ENCODE results near the gene SH3GL1.
"Not testable (repeated sequence)": the region's sequence is repeated elsewhere in the genome, so short reads cannot be mapped to it uniquely, and the experiment has no call there.

Gene SH3GL1

GRCh38 chr19:4342615-4343369 lies 57.6 kb downstream of the SH3GL1 start:
- DNase-seq (ENCODE audit: low read depth), result peak; percentile 100

DNA sequence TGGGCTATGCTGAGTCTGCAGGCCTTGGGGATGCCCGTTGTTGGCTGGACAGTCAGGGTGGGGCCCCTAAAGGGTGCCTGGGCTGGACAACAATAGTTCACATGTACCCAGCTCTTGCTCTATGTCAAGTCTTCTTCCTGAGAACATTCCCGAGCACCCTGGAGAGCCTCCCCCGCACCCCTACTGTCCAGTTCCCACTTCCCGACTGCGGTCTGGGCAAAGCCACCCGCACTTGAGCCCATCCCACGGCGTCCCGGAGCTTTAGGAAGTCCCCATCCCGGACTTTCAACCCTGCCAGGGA lies 58.1 kb downstream of the SH3GL1 start:
- DNase-seq (ENCODE audit: low read depth), result no peak

DNA sequence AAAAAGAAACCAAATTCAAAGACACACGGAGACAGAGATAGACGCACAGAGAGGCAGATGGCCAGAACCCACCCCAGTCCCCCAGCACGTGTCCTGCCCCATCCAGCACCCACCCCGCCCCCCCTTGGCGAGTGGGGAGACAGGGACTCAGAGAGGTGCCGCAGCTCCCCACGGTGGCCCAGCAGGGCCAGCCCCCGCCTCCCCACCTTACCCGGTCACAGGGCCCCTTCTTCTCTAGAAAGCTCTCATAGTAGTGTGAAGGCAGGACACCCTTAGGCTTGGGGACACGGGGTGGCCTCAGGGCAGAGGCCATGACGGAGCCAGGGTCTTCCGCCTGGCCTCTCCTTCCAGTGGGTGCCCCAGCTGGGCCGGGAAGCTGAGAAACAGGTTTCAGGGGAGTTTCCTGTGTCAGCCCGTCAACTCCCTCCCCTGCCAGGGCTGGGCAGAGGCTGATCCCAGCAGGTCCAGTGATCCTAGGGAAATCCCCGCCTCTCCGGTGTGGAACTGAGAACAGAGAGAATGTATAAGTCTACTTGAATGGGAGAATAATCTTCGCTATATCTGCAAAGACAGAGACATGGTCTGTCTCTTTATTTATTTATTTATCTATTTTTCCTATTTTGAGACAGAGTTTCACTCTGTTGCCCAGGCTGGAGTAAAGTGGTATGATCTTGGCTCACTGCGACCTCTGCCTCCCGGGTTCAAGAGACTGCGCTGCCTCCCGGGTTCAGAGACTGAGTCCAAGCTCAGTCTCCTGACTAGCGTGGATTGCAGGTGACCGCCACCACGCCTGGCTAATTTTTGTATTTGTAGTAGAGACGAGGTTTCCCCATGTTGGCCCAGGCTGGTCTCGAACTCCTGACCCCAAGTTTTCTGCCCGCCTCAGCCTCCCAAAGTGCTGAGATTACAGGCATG lies 61.6 kb downstream of the SH3GL1 start, which contains the start of gene STAP2:
Gene STAP2, minus strand, starts transcription at position 387 of the 915 bp plus-strand sequence. Its CDS starts 74 bp downstream, at position 313.
- DNase-seq (ENCODE audit: low read depth), result no peak

DNA sequence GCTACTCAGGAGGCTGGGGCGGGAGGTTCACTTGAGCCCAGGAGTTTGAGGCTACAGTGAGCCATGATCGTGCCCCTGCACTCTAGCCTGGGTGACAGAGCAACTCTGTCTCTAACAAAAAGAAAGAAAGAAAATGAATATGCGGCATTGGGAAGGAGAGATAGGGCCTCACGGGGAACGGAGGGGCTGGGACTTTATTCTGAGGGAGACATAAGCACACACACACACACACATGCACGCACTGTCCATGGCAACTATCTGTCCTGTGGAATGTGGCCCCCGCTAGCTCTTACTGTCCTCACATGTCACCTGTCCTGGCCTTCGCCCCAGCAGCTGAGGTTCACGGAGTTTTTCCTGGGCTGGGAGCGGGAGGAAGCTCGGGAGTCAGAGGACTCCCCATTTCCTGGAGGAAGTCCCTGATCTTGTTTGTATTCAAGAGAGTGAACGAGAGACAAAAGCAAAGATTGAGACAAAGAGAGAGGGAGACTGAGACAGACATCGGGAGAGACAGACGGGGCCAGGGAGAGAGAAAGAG lies 62.4 kb downstream of the SH3GL1 start:
- DNase-seq (ENCODE audit: low read depth), result no peak

DNA sequence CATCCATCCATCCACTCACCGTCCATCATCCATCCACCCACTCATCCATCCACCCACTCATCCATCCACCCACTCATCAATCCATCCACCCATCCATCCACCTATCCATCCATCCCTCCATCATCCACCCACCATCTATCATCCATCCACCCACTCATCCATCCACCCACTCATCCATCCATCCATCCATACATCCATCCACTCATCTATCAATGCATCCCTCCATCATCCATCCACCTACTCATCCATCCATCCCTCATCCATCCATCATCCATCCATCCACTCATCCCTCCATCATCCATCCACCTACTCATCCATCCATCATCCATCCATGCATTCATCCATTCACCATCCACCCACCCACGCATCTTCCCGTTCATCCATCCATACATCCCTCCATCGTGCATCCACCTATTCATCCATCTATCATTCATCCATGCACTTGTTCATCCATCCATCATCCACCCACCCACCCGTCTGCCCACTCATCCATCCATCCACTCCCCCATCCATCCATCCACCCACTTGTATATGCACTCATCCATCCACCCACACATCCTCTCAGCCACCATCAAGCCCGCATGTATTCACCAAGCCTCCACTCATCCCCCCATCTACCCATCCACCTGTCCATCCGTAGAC lies 65.3 kb downstream of the SH3GL1 start:
- DNase-seq (ENCODE audit: low read depth), result no peak

DNA sequence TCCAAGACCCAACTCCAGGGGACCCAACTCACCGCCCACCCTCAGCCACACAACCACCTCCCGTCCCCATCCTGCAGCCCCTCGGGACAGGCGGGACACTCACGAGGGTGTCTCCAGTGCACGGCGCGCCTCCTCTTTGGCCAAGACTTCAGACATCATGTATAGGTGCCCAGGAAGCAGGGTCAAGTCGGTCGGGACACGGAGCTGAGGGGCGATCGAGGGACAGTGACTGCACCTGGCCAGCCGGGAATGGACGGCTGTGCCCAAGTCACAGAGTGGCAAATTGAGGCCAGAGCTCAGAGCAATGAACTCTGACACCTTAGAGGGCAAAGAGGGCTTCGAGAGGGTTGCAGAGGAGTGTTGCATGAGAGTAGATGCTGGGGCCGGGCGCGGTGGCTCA lies 70.5 kb downstream of the SH3GL1 start:
- no peak for DNase-seq (ENCODE audit: low read depth)

- not testable (repeated sequence) for DNase-seq (ENCODE audit: low read depth)
Observed at GRCh38 chr19:4328991-4329681, 71.2 kb downstream of the SH3GL1 start.

DNA sequence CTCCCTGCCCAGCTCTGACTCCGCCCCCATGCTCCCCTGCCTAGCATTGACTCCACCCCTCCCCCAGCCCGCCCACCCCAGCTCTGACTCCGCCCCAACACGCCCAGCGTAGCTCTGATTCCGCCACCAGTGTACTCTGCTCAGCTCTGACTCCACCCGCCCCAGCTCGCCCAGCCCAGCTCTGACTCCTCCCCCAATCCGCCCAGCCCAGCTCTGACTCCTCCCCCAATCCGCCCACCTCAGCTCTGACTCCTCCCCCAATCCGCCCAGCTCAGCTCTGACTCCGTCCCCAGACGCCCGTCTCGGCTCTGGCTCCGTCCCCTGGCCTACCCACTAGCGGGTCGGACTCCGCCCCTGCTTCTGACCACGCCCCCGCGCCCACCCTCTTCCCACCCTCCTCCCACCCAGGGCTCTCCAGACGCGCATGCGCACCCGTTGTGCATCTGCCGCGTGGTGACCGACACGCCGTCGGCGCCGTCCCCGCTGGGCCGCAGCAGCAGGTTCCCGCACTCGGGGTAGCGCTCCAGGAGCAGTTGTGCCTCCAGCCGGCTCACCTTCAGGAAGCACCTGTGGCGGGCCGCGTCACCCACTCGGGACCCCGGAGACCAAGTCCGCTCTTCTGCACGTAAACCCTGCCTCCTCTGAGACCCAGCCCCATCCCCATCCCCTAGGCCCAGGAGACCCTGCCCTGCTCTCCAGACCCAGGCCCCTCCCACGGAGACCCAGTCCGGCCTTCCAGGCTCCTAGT lies 71.9 kb downstream of the SH3GL1 start:
- no peak for DNase-seq (ENCODE audit: low read depth)

DNA sequence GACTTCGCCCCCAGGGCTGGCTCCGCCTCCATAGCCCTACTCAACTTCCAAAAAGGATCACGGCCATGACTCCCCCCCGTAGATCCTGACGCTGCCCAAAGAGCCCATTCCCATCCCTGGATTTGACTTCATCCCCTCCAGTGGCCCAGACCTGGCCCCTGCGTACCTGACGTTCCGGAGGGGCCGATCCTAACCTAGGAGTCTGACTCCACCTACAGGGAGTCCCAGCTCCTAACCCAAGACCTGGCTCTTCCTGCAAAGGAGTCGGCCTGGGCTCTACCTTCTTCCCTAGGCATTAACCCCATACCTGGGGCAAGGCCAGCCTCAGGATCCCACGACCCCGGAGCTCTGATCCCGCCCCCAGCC lies 72.5 kb downstream of the SH3GL1 start:
- DNase-seq (ENCODE audit: low read depth), result no peak

DNA sequence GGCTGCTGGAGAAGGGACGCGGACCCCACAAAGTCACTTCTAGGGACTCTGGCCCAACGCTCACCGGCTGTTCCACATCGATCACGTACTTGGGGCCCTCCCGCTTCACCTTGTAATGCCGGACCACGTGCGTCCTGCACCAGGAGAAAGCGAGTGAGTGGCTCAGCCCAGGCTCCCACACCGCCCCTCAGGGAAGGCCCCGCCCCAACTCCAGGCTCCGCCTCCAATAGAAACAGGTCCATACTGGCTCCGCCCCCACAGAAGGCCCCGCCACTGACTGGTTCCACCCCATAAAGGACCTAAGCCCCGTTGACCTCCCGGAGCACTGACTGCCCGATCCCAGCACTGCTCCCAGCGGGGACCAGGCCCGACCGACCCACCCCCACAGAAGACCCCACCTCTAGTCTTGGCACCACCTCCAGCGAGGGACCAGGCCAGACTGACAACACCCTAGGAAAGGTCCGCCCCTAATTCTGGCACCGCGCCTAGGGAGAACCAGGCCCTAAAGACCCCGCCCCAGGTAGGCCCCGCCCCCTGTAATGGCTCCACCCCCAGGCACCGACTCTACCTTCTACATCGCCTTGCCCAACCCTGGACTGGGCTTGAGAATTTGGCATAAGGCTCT lies 73.0 kb downstream of the SH3GL1 start:
- no peak for DNase-seq (ENCODE audit: low read depth)

- no peak for DNase-seq (ENCODE audit: low read depth)
Observed at GRCh38 chr19:4326837-4327251, 73.5 kb downstream of the SH3GL1 start.

GRCh38 chr19:4326215-4326836 lies 74.0 kb downstream of the SH3GL1 start:
- no peak for DNase-seq (ENCODE audit: low read depth)

DNA sequence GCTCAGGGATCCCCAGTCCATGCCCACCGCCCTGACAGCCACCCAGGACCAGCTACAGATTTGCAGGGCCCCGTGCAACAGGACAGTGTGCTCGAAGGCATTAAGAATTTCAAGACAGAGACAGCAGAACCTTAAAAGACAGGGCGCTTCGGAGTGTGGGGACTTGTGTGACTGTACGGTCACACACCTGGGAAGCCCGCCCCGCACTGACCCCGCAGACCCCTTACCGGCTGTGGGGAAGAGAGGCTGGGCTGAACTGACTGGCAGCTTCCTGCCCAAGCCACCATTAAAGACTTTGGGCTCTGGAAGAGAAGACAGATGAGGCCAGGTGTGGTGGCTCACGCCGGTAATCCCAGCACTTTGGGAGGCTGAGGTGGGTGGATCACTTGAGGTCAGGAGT lies 76.1 kb downstream of the SH3GL1 start:
- DNase-seq (ENCODE audit: low read depth), result no peak

- no peak for DNase-seq (ENCODE audit: low read depth)
Observed at GRCh38 chr19:4323692-4324091, 76.7 kb downstream of the SH3GL1 start.

DNA sequence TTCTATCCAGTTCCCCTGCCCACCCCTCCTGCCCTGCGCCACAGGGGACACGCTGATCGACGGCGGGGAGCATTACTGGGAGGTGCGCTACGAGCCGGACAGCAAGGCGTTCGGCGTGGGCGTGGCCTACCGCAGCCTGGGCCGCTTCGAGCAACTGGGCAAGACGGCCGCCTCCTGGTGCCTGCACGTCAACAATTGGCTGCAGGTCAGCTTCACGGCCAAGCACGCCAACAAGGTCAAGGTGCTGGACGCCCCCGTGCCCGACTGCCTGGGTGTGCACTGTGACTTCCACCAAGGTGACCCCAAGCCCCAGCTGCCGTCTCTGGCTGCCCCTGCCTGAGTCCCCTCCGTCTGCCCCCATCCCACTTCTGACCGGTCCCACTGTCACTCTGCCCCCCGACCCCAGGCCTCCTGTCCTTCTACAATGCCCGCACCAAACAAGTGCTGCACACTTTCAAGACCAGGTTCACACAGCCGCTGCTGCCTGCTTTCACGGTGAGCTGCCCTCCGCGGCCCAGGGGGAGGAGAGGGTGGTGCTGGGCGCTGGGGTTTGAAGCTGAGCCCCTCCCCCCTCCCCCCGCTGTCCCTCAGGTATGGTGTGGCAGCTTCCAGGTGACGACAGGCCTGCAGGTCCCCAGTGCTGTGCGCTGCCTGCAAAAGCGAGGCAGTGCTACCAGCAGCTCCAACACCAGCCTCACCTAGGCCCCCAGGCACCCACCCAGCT lies 77.2 kb downstream of the SH3GL1 start:
- no peak for DNase-seq (ENCODE audit: low read depth)

- DNase-seq (ENCODE audit: low read depth), result no peak
Observed at GRCh38 chr19:4320419-4320818, 79.9 kb downstream of the SH3GL1 start.

DNA sequence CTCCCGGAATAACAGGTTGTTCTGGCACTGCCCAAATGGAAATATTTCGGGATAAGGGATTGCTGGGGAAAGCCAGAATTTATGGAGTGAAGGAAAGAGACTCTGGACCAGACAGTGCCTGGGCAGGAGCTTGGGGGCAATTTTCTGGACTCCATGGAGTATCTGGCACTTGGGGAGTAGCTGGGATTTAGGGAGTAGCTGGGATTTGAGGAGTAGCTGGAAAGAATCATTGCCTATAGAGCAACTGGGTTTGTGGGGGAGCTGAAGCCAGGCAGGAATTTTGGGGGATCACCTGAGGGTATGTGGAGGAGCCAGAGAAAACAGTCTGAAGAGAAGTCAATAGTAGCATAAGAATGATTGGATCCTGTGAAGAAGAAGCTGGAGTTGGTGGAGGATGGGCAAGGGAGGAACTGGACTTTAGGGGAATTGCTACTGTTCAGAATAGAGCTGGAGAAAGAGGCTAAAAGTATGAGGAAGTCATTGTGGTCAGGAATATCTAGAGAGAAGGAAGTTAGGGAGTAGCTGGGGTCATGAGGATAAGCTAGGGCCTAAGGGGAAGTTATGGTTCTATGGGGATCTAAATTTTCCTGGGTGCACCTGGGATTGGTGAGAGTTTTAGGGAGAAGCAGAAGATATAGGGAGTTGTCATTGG lies 81.2 kb downstream of the SH3GL1 start:
- no peak for DNase-seq (ENCODE audit: low read depth)

- DNase-seq (ENCODE audit: low read depth), result no peak
Observed at GRCh38 chr19:4318460-4318859, 81.9 kb downstream of the SH3GL1 start.

DNA sequence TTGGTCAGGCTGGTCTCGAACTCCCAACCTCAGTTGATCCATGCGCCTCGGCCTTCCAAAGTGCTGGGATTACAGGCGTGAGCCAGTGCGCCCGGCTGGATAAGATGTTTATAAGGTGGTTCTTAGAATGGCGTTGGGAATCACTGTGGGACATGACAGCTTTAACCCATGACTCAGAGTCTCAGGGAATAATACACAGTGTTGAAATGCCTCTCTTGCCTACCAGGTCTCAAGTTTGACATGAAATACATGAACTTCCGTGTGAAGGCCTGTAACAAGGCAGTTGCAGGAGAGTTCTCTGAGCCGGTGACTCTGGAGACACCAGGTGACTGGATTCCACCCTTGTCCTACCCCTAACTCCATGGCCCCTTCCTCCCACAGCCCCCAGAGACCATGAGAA lies 83.4 kb downstream of the SH3GL1 start:
- DNase-seq (ENCODE audit: low read depth), result no peak
